ENCODE results near the gene RUNX2. TPM values are rescaled to one million over a fixed set of nuclear protein-coding genes. Genes with fewer than 3 reads are reported as not detected.

RUNX2 gene
- total RNA-seq, 1 donor = 10.4 TPM

- H3K4me3 ChIP-seq (ENCODE audit: low read length) = no peak overlapping the region
- H3K27me3 ChIP-seq (ENCODE audit: insufficient read depth, low read length) = no peaks in the 10 kb centered on the region
- no peaks in the 10 kb centered on the region for H3K4me1 ChIP-seq (ENCODE audit: insufficient read depth, low read length)
These were observed 47.3 kb downstream of the RUNX2 start for GRCh38 chr6:45375449-45375848.

DNA sequence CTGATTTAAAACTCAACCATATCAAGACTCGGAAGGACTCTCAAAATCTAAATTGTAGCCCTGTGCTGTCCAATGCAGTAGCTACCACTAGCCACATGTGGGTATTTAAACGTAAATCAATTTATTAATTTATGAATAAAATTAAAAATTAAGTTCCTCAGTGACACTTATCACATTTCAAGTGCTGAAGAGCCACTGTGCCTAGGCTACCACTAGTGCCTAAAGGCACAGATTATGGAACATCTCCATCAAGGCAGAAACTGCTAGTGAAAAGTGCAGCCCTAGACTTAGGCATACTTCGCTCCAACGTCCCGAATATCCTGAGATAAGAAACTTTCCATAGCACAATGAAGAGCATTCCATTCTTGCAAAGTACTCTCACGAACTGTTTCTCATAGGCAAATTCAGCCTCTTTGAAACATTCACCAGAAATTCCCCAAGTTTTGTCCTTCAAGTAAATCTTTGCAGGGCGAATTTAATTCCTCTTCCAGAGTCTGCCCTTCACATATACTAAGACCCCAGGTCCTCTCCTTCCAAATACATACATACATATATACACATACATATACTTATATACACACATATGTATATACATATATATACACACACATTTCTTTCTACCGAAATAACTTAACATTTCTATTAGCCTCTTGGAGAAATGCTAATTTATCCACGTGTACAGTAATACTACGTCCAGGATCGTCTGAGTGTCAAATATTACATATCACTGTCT is 48.3 kb downstream of the RUNX2 start:
- Histone ChIP-seq H3K27me3 (ENCODE audit: insufficient read depth, low read length) (no peaks in the 10 kb centered on the region), H3K9me3 (ENCODE audit: low read depth, low read length) (no peaks in the 10 kb centered on the region), H3K4me1 (ENCODE audit: insufficient read depth, low read length) (no peaks in the 10 kb centered on the region), H3K4me3 (ENCODE audit: low read length) (peak overlapping the region; percentile 75)

More at GRCh38 chr6:45375449-45375848, 47.3 kb downstream of the RUNX2 start:
- H3K9me3 ChIP-seq (ENCODE audit: low read depth, low read length) = no peaks in the 10 kb centered on the region

- Histone ChIP-seq H3K4me3 (ENCODE audit: low read length) (peak overlapping the region; percentile 75), H3K9me3 (ENCODE audit: low read depth, low read length) (no peaks in the 10 kb centered on the region), H3K4me1 (ENCODE audit: insufficient read depth, low read length) (no peaks in the 10 kb centered on the region), H3K27me3 (ENCODE audit: insufficient read depth, low read length) (no peaks in the 10 kb centered on the region)
These were observed 49.0 kb downstream of the RUNX2 start for GRCh38 chr6:45377043-45377553.

- Histone ChIP-seq H3K9me3 (ENCODE audit: low read depth, low read length) (no peaks in the 10 kb centered on the region), H3K4me3 (ENCODE audit: low read length) (peak within 1 kb of the TSS; percentile 75), H3K27me3 (ENCODE audit: insufficient read depth, low read length) (no peaks in the 10 kb centered on the region), H3K4me1 (ENCODE audit: insufficient read depth, low read length) (no peaks in the 10 kb centered on the region)
These were observed 49.6 kb downstream of the RUNX2 start, which contains the start of gene SUPT3H for GRCh38 chr6:45377554-45378333. TSS of gene SUPT3H (minus strand) at chr6:45377934.

DNA sequence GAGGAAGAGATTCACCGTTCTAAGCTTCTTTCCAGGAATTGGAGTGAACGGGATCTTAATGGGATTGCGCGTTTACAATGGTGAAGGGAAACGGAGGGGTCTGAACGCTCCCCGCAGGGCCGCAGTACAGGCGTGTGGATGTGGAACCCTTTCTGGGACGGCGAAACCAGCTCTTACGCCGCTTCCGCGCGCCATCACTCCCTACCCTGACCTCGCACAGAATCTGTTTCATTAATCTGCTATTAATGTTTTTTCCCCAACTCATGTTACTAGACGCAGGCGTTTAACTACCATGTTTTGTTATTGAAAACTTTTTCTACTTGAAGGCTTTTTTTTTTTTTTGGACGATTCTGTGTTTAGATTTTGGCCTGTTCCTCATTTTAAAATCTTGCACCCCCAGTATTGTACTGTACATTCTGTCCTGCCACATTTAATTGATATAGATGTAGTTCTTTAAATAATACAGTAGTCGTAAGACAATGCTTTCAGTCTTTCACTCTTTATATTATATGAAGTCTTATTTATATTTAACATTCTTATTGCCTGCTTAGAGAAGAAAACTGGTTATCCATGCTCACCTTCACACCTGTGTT is 50.3 kb downstream of the RUNX2 start:
- Histone ChIP-seq H3K9me3 (ENCODE audit: low read depth, low read length) (no peaks in the 10 kb centered on the region), H3K4me1 (ENCODE audit: insufficient read depth, low read length) (no peaks in the 10 kb centered on the region), H3K4me3 (ENCODE audit: low read length) (peak overlapping the region; percentile 75), H3K27me3 (ENCODE audit: insufficient read depth, low read length) (no peaks in the 10 kb centered on the region)

GRCh38 chr6:45382391-45382790 is 54.3 kb downstream of the RUNX2 start:
- no peaks in the 10 kb centered on the region for H3K27me3 ChIP-seq (ENCODE audit: insufficient read depth, low read length)
- no peaks in the 10 kb centered on the region for H3K4me1 ChIP-seq (ENCODE audit: insufficient read depth, low read length)

GRCh38 chr6:45386501-45386900 is 58.4 kb downstream of the RUNX2 start:
- no peaks in the 10 kb centered on the region for H3K9me3 ChIP-seq (ENCODE audit: low read depth, low read length)
- H3K4me1 ChIP-seq (ENCODE audit: insufficient read depth, low read length) = no peaks in the 10 kb centered on the region
- no peaks in the 10 kb centered on the region for H3K27me3 ChIP-seq (ENCODE audit: insufficient read depth, low read length)
- no peak overlapping the region for H3K4me3 ChIP-seq (ENCODE audit: low read length)

More at GRCh38 chr6:45382391-45382790, 54.3 kb downstream of the RUNX2 start:
- H3K9me3 ChIP-seq (ENCODE audit: low read depth, low read length) = no peaks in the 10 kb centered on the region
- no peak overlapping the region for H3K4me3 ChIP-seq (ENCODE audit: low read length)

GRCh38 chr6:45387236-45387635 is 59.1 kb downstream of the RUNX2 start:
- Histone ChIP-seq H3K4me3 (ENCODE audit: low read length) (no peak overlapping the region), H3K4me1 (ENCODE audit: insufficient read depth, low read length) (no peaks in the 10 kb centered on the region)

GRCh38 chr6:45388328-45388727 is 60.2 kb downstream of the RUNX2 start:
- Histone ChIP-seq H3K4me3 (ENCODE audit: low read length) (no peak overlapping the region), H3K9me3 (ENCODE audit: low read depth, low read length) (no peaks in the 10 kb centered on the region), H3K27me3 (ENCODE audit: insufficient read depth, low read length) (no peaks in the 10 kb centered on the region), H3K4me1 (ENCODE audit: insufficient read depth, low read length) (no peaks in the 10 kb centered on the region)

More at GRCh38 chr6:45387236-45387635, 59.1 kb downstream of the RUNX2 start:
- Histone ChIP-seq H3K9me3 (ENCODE audit: low read depth, low read length) (no peaks in the 10 kb centered on the region), H3K27me3 (ENCODE audit: insufficient read depth, low read length) (no peaks in the 10 kb centered on the region)

DNA sequence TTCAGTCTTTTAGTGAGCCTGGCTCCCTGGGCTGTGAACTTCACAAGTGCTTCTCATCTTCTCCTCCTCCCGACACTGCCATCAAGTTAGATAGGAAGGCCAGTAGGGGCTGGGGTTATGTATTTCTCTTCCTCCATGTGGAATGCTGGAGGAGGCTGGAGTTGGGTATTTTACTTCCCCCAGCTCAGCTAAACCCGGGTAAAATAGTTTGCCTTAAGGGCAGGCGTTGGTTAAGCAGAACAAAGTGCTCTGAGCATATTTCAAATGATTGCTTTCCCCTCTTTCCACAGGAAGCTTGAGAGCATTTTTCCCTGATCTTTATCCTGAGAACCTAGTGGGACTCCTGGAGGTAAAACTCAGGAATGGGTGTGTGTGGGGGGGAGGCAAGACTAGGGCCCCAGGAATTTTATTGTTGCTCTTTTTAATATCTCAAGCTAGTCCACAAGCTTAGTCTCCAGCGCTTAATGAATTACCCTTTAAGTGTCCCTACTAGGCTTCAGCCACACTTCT is 66.5 kb downstream of the RUNX2 start:
- H3K4me1 ChIP-seq (ENCODE audit: insufficient read depth, low read length) = no peaks in the 10 kb centered on the region
- no peak overlapping the region for H3K4me3 ChIP-seq (ENCODE audit: low read length)
- H3K27me3 ChIP-seq (ENCODE audit: insufficient read depth, low read length) = no peaks in the 10 kb centered on the region
- H3K9me3 ChIP-seq (ENCODE audit: low read depth, low read length) = no peaks in the 10 kb centered on the region

DNA sequence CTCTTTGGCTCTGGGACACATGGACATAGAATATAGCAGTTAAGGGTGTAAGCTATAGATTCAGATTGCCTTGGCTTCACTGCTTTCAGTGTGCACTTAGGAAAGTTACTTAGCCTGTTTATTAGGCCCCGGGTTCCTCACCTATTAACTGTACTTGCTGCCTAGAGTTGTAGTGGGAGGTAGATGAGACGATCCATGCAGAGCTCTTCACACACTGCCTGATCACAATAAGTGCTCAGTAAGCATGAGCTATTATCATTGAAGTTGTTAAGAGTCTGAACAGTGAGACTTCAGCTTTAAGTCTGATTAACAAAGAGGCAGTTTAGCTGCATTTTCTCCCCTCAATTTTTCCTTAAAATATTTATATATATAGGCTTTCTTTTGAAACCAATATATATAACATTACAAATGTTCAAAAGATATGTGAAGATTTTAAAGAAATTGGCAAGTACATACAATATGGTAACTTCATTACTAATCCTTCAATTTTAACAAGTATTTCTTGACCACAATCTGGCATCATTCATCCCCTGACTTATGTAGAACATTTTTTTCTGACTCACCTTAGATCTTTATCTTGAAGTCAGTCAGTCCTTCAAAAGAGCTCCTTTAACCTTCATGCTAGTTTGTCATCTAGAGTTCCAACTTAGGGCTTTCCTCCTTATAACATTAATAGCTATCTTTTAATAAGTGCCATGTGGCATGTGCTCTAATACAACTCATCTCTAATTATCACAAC is 70.1 kb downstream of the RUNX2 start:
- H3K9me3 ChIP-seq (ENCODE audit: low read depth, low read length) = no peaks in the 10 kb centered on the region
- H3K4me1 ChIP-seq (ENCODE audit: insufficient read depth, low read length) = no peaks in the 10 kb centered on the region
- H3K4me3 ChIP-seq (ENCODE audit: low read length) = no peak overlapping the region
- H3K27me3 ChIP-seq (ENCODE audit: insufficient read depth, low read length) = no peaks in the 10 kb centered on the region

DNA sequence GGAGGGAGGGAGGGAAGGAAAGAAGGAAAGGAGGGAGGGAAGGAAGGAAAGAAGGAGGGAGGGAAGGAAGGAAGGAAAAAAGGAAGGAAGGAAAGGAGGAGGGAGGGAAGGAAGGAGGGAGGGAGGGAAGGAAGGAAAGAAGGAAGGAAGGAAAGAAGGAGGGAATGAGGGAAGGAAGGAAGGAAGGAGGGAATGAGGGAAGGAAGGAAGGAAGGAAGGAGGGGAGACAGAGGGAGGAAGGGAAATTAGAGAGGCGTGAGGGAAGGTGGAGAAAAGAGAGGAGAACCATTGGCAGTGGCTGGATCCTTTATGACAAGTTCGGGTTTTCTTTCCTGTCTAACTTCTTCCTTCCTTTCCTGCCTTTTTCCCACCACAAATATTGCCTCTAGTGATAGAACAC is 71.9 kb downstream of the RUNX2 start:
- Histone ChIP-seq H3K4me1 (ENCODE audit: insufficient read depth, low read length) (no peaks in the 10 kb centered on the region), H3K9me3 (ENCODE audit: low read depth, low read length) (no peaks in the 10 kb centered on the region), H3K4me3 (ENCODE audit: low read length) (no peak overlapping the region), H3K27me3 (ENCODE audit: insufficient read depth, low read length) (no peaks in the 10 kb centered on the region)

- Histone ChIP-seq H3K27me3 (ENCODE audit: insufficient read depth, low read length) (no peaks in the 10 kb centered on the region), H3K4me3 (ENCODE audit: low read length) (no peak overlapping the region), H3K9me3 (ENCODE audit: low read depth, low read length) (no peaks in the 10 kb centered on the region), H3K4me1 (ENCODE audit: insufficient read depth, low read length) (peaks cover 6% of the 10 kb centered on the region)
These were observed 83.8 kb downstream of the RUNX2 start for GRCh38 chr6:45411959-45412358.

DNA sequence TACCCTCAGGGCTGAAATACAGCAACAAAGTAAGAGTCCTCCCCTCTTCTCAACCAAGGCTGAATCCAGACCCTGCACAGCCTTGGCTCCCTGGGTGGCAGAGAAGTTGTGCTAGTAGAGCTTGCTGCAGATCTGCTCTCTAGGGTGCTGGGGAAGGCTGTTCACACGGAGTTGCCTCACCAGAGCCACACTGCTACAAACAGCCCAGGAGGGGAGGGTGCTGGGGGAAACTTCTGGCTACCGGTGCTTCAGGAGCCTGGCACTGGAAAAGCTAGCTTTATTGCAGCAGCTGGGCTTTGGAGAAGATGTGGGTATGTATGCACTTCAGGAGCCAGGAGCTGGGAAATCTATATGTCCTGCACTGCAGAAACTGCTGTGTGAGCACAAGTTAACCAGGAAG is 87.2 kb downstream of the RUNX2 start:
- H3K4me1 ChIP-seq (ENCODE audit: insufficient read depth, low read length) = peaks cover 20% of the 10 kb centered on the region
- H3K4me3 ChIP-seq (ENCODE audit: low read length) = no peak overlapping the region
- H3K9me3 ChIP-seq (ENCODE audit: low read depth, low read length) = no peaks in the 10 kb centered on the region
- peaks cover 19% of the 10 kb centered on the region for H3K27me3 ChIP-seq (ENCODE audit: insufficient read depth, low read length)
